SK-N-SH (cell line): ENCODE measurements around the gene DLL4. TPM values are rescaled to one million over a fixed set of nuclear protein-coding genes. Genes with fewer than 3 reads are reported as not detected.

Source experiments
- CTCF ChIA-PET: fragments of 300-600, 350-600 bp; formaldehyde crosslinking; extraction: SDS; loops from one replicate; lab custom pipeline; 2021; lab: Yijun Ruan, JAX
- POLR2A ChIA-PET: fragments of 350-600 bp; sonication (Branson Sonifier 250); formaldehyde crosslinking; extraction: SDS; loops from one replicate; lab custom pipeline; 2020; ENCODE audit warnings: antibody characterized with exemption, inconsistent platforms; lab: Yijun Ruan, JAX
- DNase-seq: peaks from one replicate; pipeline ENCODE4 v3.0.0; 2012
- H2AFZ ChIP-seq: fragments of 200-600 bp; sonication (generic); 2 replicates; pipeline ENCODE4 v1.8.1; 2016; ENCODE audit warnings: antibody characterized with exemption, mild to moderate bottlenecking, low read depth
- H3F3A ChIP-seq: fragments of 200-600 bp; sonication (generic); replicated peaks from 2 replicates; pipeline ENCODE3; 2016; ENCODE audit warnings: antibody characterized with exemption, mild to moderate bottlenecking; ENCODE audit not compliant: insufficient read depth
- H3K27ac ChIP-seq, 2 experiments: fragments of 200-500 bp in 1 of 2; fragments of 200-600 bp in 1 of 2; sonication (Bioruptor generic) in 1 of 2; sonication (generic), shearing (Covaris generic) in 1 of 2; 2 replicates each; pipeline versions ENCODE4 v1.5.1 to v1.6.1; 2014 to 2016; ENCODE audit warnings: low read depth in 2 of 2, inconsistent platforms in 1 of 2, low read length in 1 of 2, mild to moderate bottlenecking in 1 of 2, mixed read lengths in 1 of 2
- H3K27me3 ChIP-seq: fragments of 200-600 bp; sonication (generic), shearing (Covaris generic); 2 replicates; pipeline ENCODE4 v1.6.1; 2016; ENCODE audit warnings: mixed run types; ENCODE audit not compliant: insufficient read depth
- H3K36me3 ChIP-seq, 2 experiments: fragments of 200-500 bp in 1 of 2; fragments of 200-600 bp in 1 of 2; sonication (Bioruptor generic) in 1 of 2; sonication (generic) in 1 of 2; replicated peaks in 1 of 2; 2 replicates each; pipeline versions ENCODE3 to v1.5.1; 2014 to 2016; ENCODE audit warnings: low read length in 1 of 2, mild to moderate bottlenecking in 1 of 2; ENCODE audit not compliant: insufficient read depth in 2 of 2, control insufficient read depth in 1 of 2
- H3K4me1 ChIP-seq, 2 experiments: fragments of 200-500 bp in 1 of 2; fragments of 200-600 bp in 1 of 2; sonication (Bioruptor generic) in 1 of 2; sonication (generic), shearing (Covaris generic) in 1 of 2; 2 replicates each; pipeline versions ENCODE4 v1.5.1 to v1.6.1; 2014 to 2016; ENCODE audit warnings: low read depth in 1 of 2, low read length in 1 of 2, mixed run types in 1 of 2; ENCODE audit not compliant: insufficient read depth in 2 of 2, control insufficient read depth in 1 of 2
- H3K4me2 ChIP-seq: fragments of 200-600 bp; sonication (generic), shearing (Covaris generic); 2 replicates; pipeline ENCODE4 v1.6.1; 2017; ENCODE audit warnings: mixed run types
- H3K4me3 ChIP-seq, 2 experiments: fragments of 200-500 bp in 1 of 2; fragments of 200-600 bp in 1 of 2; sonication (Bioruptor generic) in 1 of 2; sonication (generic), shearing (Covaris generic) in 1 of 2; 2 replicates each; pipeline versions ENCODE4 v1.5.1 to v1.8.1; 2014 to 2016; ENCODE audit warnings: low read depth in 2 of 2, inconsistent platforms in 1 of 2, low read length in 1 of 2, mild to moderate bottlenecking in 1 of 2, mixed read lengths in 1 of 2, moderate library complexity in 1 of 2
- H3K79me2 ChIP-seq: fragments of 200-600 bp; sonication (generic); 2 replicates; pipeline ENCODE4 v1.8.1; 2017; ENCODE audit warnings: mild to moderate bottlenecking; ENCODE audit not compliant: insufficient read depth
- H3K9ac ChIP-seq: fragments of 200-600 bp; sonication (generic); 2 replicates; pipeline ENCODE4 v1.6.1; 2017; ENCODE audit warnings: mixed run types
- H3K9me2 ChIP-seq: fragments of 200-600 bp; sonication (generic); 2 replicates; pipeline ENCODE4 v1.6.1; 2017; ENCODE audit warnings: mixed run types
- H3K9me3 ChIP-seq: fragments of 200-600 bp; sonication (generic); 2 replicates; pipeline ENCODE4 v1.6.1; 2017; ENCODE audit warnings: mixed run types, mild to moderate bottlenecking, moderate library complexity
- H4K20me1 ChIP-seq: fragments of 200-600 bp; sonication (generic); 2 replicates; pipeline ENCODE4 v1.6.1; 2017; ENCODE audit warnings: mild to moderate bottlenecking, mixed run types; ENCODE audit not compliant: insufficient read depth
- CHD2 ChIP-seq: fragments of 150-350 bp; IDR thresholded peaks from 2 replicates; pipeline ENCODE4 v1.6.1; 2018; ENCODE audit warnings: low read length; ENCODE audit not compliant: partially characterized antibody
- EP300 ChIP-seq, 2 experiments: IDR thresholded peaks; 2 replicates each; pipeline versions ENCODE4 v1.4.0 to v1.6.1; 2012; ENCODE audit warnings: borderline replicate concordance in 1 of 2, low read depth in 1 of 2, low read length in 1 of 2
- GATA2 ChIP-seq: sonication (generic); formaldehyde crosslinking; IDR thresholded peaks from 2 replicates; pipeline ENCODE4 v1.5.0; 2020; ENCODE audit warnings: mild to moderate bottlenecking, missing genetic modification reagents
- JUND ChIP-seq: IDR thresholded peaks from 2 replicates; pipeline ENCODE4 v1.4.0; 2012
- MAX ChIP-seq: IDR thresholded peaks from 2 replicates; pipeline ENCODE4 v1.4.0; 2012; ENCODE audit warnings: low read depth
- MXI1 ChIP-seq: IDR thresholded peaks from 2 replicates; pipeline ENCODE4 v1.6.1; 2012; ENCODE audit warnings: mild to moderate bottlenecking, low read depth, low read length, improper control_type of control experiment
- RXRA ChIP-seq: IDR thresholded peaks from 2 replicates; pipeline ENCODE4 v1.4.0; 2012; ENCODE audit warnings: low read depth, mild to moderate bottlenecking, borderline replicate concordance
- SIN3A ChIP-seq: IDR thresholded peaks from 2 replicates; pipeline ENCODE4 v1.6.1; 2012; ENCODE audit warnings: low read depth, mild to moderate bottlenecking, low read length, moderate library complexity, borderline replicate concordance
- WGBS: methylation state at CpG from one replicate; pipeline ENCODE4 v1.1.6; 2017; ENCODE audit warnings: low lambda C conversion rate; 5-methylcytosine and 5-hydroxymethylcytosine counted together
- polyA plus RNA-seq, 3 experiments: library from polyadenylated mRNA; depleted of rRNA; stranded (reverse); fragments of >200 nt; gene quantifications; 2 replicates each; pipeline ENCODE4 v1.2.3, GENCODE V29; 2012
- TF ChIP-seq, protein P1 (sequence below): IDR thresholded peaks from 2 replicates; pipeline ENCODE4; 2012
- TF ChIP-seq, protein P2 (sequence below): IDR thresholded peaks from 2 replicates; pipeline ENCODE4 v1.4.0; 2012; ENCODE audit warnings: low read depth, borderline replicate concordance
- TF ChIP-seq, protein P3 (sequence below): fragments of 200-600 bp; sonication (generic); IDR thresholded peaks from 2 replicates; pipeline ENCODE4 v1.6.1; 2017; ENCODE audit warnings: antibody characterized with exemption, mild to moderate bottlenecking, moderate library complexity
- TF ChIP-seq, protein P4 (sequence below): IDR thresholded peaks from 2 replicates; pipeline ENCODE4 v1.6.1; 2012; ENCODE audit warnings: mild to moderate bottlenecking, low read depth, low read length, moderate library complexity
- TF ChIP-seq, protein P5 (sequence below): fragments of 150-350 bp; IDR thresholded peaks from 2 replicates; pipeline ENCODE4 v1.6.1; 2016; ENCODE audit warnings: mild to moderate bottlenecking, low read depth, low read length

The DLL4 gene
- polyA plus RNA-seq, 1 of the 3 experiments (the other 2 are of a cell fraction) = 0.03 TPM

- no peak for TF ChIP-seq CHD2
- TF ChIP-seq MAX = no peak
- TF ChIP-seq, protein P1, sequence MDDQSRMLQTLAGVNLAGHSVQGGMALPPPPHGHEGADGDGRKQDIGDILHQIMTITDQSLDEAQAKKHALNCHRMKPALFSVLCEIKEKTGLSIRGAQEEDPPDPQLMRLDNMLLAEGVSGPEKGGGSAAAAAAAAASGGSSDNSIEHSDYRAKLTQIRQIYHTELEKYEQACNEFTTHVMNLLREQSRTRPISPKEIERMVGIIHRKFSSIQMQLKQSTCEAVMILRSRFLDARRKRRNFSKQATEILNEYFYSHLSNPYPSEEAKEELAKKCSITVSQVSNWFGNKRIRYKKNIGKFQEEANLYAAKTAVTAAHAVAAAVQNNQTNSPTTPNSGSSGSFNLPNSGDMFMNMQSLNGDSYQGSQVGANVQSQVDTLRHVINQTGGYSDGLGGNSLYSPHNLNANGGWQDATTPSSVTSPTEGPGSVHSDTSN = no peak
- TF ChIP-seq, protein P2, sequence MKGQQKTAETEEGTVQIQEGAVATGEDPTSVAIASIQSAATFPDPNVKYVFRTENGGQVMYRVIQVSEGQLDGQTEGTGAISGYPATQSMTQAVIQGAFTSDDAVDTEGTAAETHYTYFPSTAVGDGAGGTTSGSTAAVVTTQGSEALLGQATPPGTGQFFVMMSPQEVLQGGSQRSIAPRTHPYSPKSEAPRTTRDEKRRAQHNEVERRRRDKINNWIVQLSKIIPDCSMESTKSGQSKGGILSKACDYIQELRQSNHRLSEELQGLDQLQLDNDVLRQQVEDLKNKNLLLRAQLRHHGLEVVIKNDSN = no peak
- TF ChIP-seq, protein P3, sequence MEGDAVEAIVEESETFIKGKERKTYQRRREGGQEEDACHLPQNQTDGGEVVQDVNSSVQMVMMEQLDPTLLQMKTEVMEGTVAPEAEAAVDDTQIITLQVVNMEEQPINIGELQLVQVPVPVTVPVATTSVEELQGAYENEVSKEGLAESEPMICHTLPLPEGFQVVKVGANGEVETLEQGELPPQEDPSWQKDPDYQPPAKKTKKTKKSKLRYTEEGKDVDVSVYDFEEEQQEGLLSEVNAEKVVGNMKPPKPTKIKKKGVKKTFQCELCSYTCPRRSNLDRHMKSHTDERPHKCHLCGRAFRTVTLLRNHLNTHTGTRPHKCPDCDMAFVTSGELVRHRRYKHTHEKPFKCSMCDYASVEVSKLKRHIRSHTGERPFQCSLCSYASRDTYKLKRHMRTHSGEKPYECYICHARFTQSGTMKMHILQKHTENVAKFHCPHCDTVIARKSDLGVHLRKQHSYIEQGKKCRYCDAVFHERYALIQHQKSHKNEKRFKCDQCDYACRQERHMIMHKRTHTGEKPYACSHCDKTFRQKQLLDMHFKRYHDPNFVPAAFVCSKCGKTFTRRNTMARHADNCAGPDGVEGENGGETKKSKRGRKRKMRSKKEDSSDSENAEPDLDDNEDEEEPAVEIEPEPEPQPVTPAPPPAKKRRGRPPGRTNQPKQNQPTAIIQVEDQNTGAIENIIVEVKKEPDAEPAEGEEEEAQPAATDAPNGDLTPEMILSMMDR = no peak
- TF ChIP-seq, protein P4, sequence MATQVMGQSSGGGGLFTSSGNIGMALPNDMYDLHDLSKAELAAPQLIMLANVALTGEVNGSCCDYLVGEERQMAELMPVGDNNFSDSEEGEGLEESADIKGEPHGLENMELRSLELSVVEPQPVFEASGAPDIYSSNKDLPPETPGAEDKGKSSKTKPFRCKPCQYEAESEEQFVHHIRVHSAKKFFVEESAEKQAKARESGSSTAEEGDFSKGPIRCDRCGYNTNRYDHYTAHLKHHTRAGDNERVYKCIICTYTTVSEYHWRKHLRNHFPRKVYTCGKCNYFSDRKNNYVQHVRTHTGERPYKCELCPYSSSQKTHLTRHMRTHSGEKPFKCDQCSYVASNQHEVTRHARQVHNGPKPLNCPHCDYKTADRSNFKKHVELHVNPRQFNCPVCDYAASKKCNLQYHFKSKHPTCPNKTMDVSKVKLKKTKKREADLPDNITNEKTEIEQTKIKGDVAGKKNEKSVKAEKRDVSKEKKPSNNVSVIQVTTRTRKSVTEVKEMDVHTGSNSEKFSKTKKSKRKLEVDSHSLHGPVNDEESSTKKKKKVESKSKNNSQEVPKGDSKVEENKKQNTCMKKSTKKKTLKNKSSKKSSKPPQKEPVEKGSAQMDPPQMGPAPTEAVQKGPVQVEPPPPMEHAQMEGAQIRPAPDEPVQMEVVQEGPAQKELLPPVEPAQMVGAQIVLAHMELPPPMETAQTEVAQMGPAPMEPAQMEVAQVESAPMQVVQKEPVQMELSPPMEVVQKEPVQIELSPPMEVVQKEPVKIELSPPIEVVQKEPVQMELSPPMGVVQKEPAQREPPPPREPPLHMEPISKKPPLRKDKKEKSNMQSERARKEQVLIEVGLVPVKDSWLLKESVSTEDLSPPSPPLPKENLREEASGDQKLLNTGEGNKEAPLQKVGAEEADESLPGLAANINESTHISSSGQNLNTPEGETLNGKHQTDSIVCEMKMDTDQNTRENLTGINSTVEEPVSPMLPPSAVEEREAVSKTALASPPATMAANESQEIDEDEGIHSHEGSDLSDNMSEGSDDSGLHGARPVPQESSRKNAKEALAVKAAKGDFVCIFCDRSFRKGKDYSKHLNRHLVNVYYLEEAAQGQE = no peak
- no peak for TF ChIP-seq RXRA
- TF ChIP-seq MXI1 = no peak
- no peak for TF ChIP-seq JUND
- TF ChIP-seq, protein P5, sequence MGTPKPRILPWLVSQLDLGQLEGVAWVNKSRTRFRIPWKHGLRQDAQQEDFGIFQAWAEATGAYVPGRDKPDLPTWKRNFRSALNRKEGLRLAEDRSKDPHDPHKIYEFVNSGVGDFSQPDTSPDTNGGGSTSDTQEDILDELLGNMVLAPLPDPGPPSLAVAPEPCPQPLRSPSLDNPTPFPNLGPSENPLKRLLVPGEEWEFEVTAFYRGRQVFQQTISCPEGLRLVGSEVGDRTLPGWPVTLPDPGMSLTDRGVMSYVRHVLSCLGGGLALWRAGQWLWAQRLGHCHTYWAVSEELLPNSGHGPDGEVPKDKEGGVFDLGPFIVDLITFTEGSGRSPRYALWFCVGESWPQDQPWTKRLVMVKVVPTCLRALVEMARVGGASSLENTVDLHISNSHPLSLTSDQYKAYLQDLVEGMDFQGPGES = no peak
- no peak for TF ChIP-seq EP300 (IDR thresholded peaks at IDR 0.05; ENCODE audit: borderline replicate concordance in 1 of 2, low read depth in 1 of 2, low read length in 1 of 2)
- no peak for TF ChIP-seq SIN3A
- no peak for TF ChIP-seq GATA2
- TF ChIP-seq, all 33 proteins: peak for 0
- H3K27me3 ChIP-seq = peaks cover 25% of the 10 kb centered on the region
- H3K79me2 ChIP-seq = no peaks in the 10 kb centered on the region
- no peaks in the 10 kb centered on the region for H3K9me3 ChIP-seq
- no peaks in the 10 kb centered on the region for H4K20me1 ChIP-seq
- no peak overlapping the region for H2AFZ ChIP-seq
- no peaks in the 10 kb centered on the region for H3K9me2 ChIP-seq
- POLR2A ChIA-PET = no interaction called here
- WGBS = 100% methylated on average over 1 of the region's 9 CpGs
- CTCF ChIA-PET = interaction anchor here (0.6 to 33.6 kb wide), 7 partner anchors 8 to 308 kb away, joined by 3 to 675 read pairs (median 5); partner anchors contain the start of genes CHP1 and VPS18
- no peak overlapping the region for H3K4me3 ChIP-seq
- H3K36me3 ChIP-seq = no peaks in the 10 kb centered on the region
- H3F3A ChIP-seq = no peaks in the 10 kb centered on the region
- H3K27ac ChIP-seq = no peak overlapping the region
- H3K9ac ChIP-seq = no peak overlapping the region
- H3K4me2 ChIP-seq = no peak overlapping the region
- H3K4me1 ChIP-seq = peaks cover 3 to 16% of the 10 kb centered on the region in 2 experiments; a peak in 2 of 4 replicates
- no peak for DNase-seq
Measured at GRCh38 chr15:40923551-40923950, 5.6 kb upstream of the DLL4 start.
